ENCODE measurements around the gene GAGE12C.
"Not testable (repeated sequence)": the region's sequence is repeated elsewhere in the genome, so short reads cannot be mapped to it uniquely, and the experiment has no call there.

- not testable (repeated sequence) for TF ChIP-seq CTCF, POLR2A, EP300 (IDR thresholded peaks at IDR 0.05)
Measured at GRCh38 chrX:49550989-49551388, 19.0 kb downstream of the GAGE12C start, which contains the start of gene GAGE12E.

All from ovary (tissue), 3 donors.